GM12878 (cell line): ENCODE results near the gene HINFP. TPM values are rescaled to one million over a fixed set of nuclear protein-coding genes. Genes with fewer than 3 reads are reported as not detected.

Source experiments
- ATAC-seq: fragments of 200-7000 bp; cut with Tn5 transposase; 3 replicates; pipeline ENCODE4 v1.9.1; 2020; ENCODE audit warnings: mild to moderate bottlenecking, moderate library complexity
- BruUV-seq: library from RNA; stranded (reverse); fragments of 400-500 nt; replicated peaks from 2 replicates; lab custom pipeline; 2021; lab: Mats Ljungman, UMichigan
- CTCF ChIA-PET: fragments of 300-600 bp; sonication (Branson Sonifier 250); formaldehyde crosslinking; extraction: SDS; loops from one replicate; lab custom pipeline; 2021; ENCODE audit warnings: inconsistent platforms; lab: Yijun Ruan, JAX
- POLR2A ChIA-PET: fragments of 350-600 bp; formaldehyde crosslinking; extraction: SDS; loops from one replicate; lab custom pipeline; 2021; ENCODE audit warnings: inconsistent platforms; lab: Charles Lee
- RAD21 ChIA-PET: fragments of 300-600 bp; sonication (Branson Sonifier 250); formaldehyde crosslinking; loops from one replicate; lab custom pipeline; 2023; ENCODE audit warnings: antibody characterized with exemption; ENCODE audit not compliant: unreplicated experiment; lab: Charles Lee
- SMC1A ChIA-PET: fragments of 300-600 bp; sonication (Branson Sonifier 250); formaldehyde crosslinking; loops from one replicate; lab custom pipeline; 2023; ENCODE audit not compliant: unreplicated experiment, uncharacterized antibody; lab: Charles Lee
- DNase-seq: peaks from one replicate; pipeline ENCODE4 v3.0.0-alpha.2; 2011; ENCODE audit warnings: low read depth, low spot score
- FAIRE-seq: peaks from 3 replicates; lab custom pipeline; 2011; peaks lifted over from hg19 to GRCh38; lab: Jason Lieb, UNC
- H2AFZ ChIP-seq: 2 replicates; pipeline ENCODE4 v1.6.0; 2011; ENCODE audit warnings: low read depth, low read length, control low read depth; ENCODE audit not compliant: control insufficient read depth
- H3K27ac ChIP-seq: 2 replicates; pipeline ENCODE4 v1.5.1; 2011; ENCODE audit warnings: control low read depth; ENCODE audit not compliant: control insufficient read depth, insufficient read depth
- H3K27me3 ChIP-seq, 2 experiments: replicated peaks in 1 of 2; 2 replicates each; pipeline versions ENCODE4 v1.6.0 to v1.6.1; 2011; ENCODE audit warnings: low read length in 1 of 2; ENCODE audit not compliant: control insufficient read depth in 2 of 2, insufficient read depth in 2 of 2
- H3K36me3 ChIP-seq, 2 experiments: 2 replicates each; pipeline ENCODE4 v1.5.1; 2011; ENCODE audit warnings: low read length in 1 of 2; ENCODE audit not compliant: control insufficient read depth in 2 of 2, insufficient read depth in 2 of 2
- H3K4me1 ChIP-seq: 2 replicates; pipeline ENCODE4 v1.6.1; 2011; ENCODE audit warnings: mild to moderate bottlenecking, low read length, moderate library complexity, mixed read lengths; ENCODE audit not compliant: control insufficient read depth, insufficient read depth
- H3K4me2 ChIP-seq: 2 replicates; pipeline ENCODE4 v1.6.0; 2011; ENCODE audit warnings: control low read depth; ENCODE audit not compliant: control insufficient read depth, insufficient read depth
- H3K4me3 ChIP-seq: fragments of 200-600 bp; sonication (generic); 2 replicates; pipeline ENCODE4 v1.5.1; 2016
- H3K79me2 ChIP-seq: 2 replicates; pipeline ENCODE4 v1.6.0; 2011; ENCODE audit warnings: low read length; ENCODE audit not compliant: control insufficient read depth, insufficient read depth
- H3K9ac ChIP-seq: 2 replicates; pipeline ENCODE4 v1.8.0; 2011; ENCODE audit warnings: low read length, control low read depth, mixed read lengths; ENCODE audit not compliant: control insufficient read depth, insufficient read depth
- H3K9me3 ChIP-seq: replicated peaks from 3 replicates; pipeline ENCODE4 v1.5.1; 2011; ENCODE audit warnings: mild to moderate bottlenecking, low read length; ENCODE audit not compliant: control insufficient read depth, insufficient read depth
- H4K20me1 ChIP-seq: 2 replicates; pipeline ENCODE4 v1.6.0; 2011; ENCODE audit not compliant: control insufficient read depth, insufficient read depth
- BCLAF1 ChIP-seq: fragments of 450-650 bp; IDR thresholded peaks from 2 replicates; pipeline ENCODE4 v1.6.1; 2017; ENCODE audit warnings: antibody characterized with exemption, mild to moderate bottlenecking, moderate library complexity
- EED ChIP-seq: sonication (generic); IDR thresholded peaks from 2 replicates; pipeline ENCODE4 v1.6.1; 2016; ENCODE audit warnings: antibody characterized with exemption, low read depth
- NR2C1 ChIP-seq: fragments of 450-650 bp; IDR thresholded peaks from 2 replicates; pipeline ENCODE4 v1.6.1; 2017; ENCODE audit warnings: antibody characterized with exemption, mild to moderate bottlenecking, moderate library complexity
- RAD21 ChIP-seq: IDR thresholded peaks from 2 replicates; pipeline ENCODE4 v1.6.1; 2011; ENCODE audit warnings: mild to moderate bottlenecking, low read depth, low read length, moderate library complexity; ENCODE audit not compliant: insufficient read depth
- RUNX3 ChIP-seq: IDR thresholded peaks from 2 replicates; pipeline ENCODE4 v1.6.1; 2012; ENCODE audit warnings: low read length, inconsistent platforms
- SMC3 ChIP-seq: IDR thresholded peaks from 2 replicates; pipeline ENCODE4 v1.6.1; 2011; ENCODE audit warnings: low read length, improper control_type of control experiment, borderline replicate concordance
- USF1 ChIP-seq: IDR thresholded peaks from 2 replicates; pipeline ENCODE4 v1.6.1; 2011; ENCODE audit warnings: borderline replicate concordance, low read depth, mild to moderate bottlenecking, moderate library complexity, mixed read lengths, low read length; ENCODE audit not compliant: insufficient read depth; ENCODE audit errors: extremely low read length
- ZNF217 ChIP-seq: fragments of 450-650 bp; IDR thresholded peaks from 2 replicates; pipeline ENCODE4 v1.6.1; 2017; ENCODE audit warnings: antibody characterized with exemption, mild to moderate bottlenecking
- WGBS: methylation state at CpG from one replicate; pipeline ENCODE4 v1.1.6; 2016; ENCODE audit warnings: low lambda C conversion rate; ENCODE audit not compliant: insufficient replicate concordance, insufficient coverage; ENCODE audit errors: missing lambda C conversion rate; 5-methylcytosine and 5-hydroxymethylcytosine counted together
- in situ Hi-C: fragments of 300-500 bp; cut with MboI; formaldehyde crosslinking; loops from 9 replicates; pipeline ENCODE4 v1.14.3; 2018; ENCODE audit warnings: mixed read lengths
- intact Hi-C: fragments of 100-400 bp; cut with micrococcal nuclease; formaldehyde crosslinking; loops from one replicate; pipeline ENCODE4 v1.14.2; 2022; ENCODE audit not compliant: unreplicated experiment
- polyA plus RNA-seq, 11 experiments: library from polyadenylated mRNA; depleted of rRNA in 4 of 11; unstranded in 6 of 11; stranded (reverse) in 5 of 11; fragments of >200 nt; fragmentation: Nextera tagmentation in 4 of 11; fragmentation: Illumina TruSeq in 1 of 11; extraction: Ambion mirVana in 4 of 11; extraction: Trizol in 1 of 11; gene quantifications; 1 replicate in 1 of 11; 2 replicates in 10 of 11; pipeline versions ENCODE4 v1.2.1 to v1.2.3, GENCODE V29; 2011 to 2016; ENCODE audit warnings: inconsistent platforms in 2 of 11, missing spikeins in 2 of 11, low read depth in 1 of 11
- total RNA-seq, 4 experiments: library from RNA; depleted of rRNA in 3 of 4; stranded (reverse); fragments of >200 nt in 3 of 4; fragmentation: Illumina TruSeq in 1 of 4; extraction: Trizol in 1 of 4; gene quantifications; 2 replicates each; pipeline versions ENCODE4 v1.2.1 to v1.2.3, GENCODE V29; 2013 to 2021

Gene HINFP
- total and polyA plus RNA-seq, 10 of the 15 experiments (the other 5 are each of a cell fraction or from before 2014, with no cell fraction given), result 13.1 to 26.3 (median 18.6) TPM

DNA sequence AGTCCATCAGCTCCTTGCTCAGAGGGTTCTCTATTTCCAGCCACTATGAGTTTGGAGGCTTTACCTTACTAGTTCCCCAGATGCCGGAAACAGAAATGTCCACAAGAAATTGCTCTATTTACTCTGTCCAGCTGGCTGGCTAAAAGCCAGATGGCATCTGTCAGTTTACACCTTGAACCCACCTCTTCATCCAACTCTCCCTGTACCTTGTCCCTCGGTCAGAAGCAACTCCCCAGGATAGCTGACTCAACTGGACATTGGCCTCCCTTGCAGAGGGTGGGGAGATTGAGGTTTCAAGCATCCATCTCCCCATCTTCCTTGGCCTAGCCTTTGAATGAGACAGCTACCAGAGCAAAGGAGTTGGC lies 12.5 kb upstream of the HINFP start:
- WGBS, result 50% methylated on average over 2 of the region's 2 CpGs
- H3K79me2 ChIP-seq, result peaks cover 26% of the 10 kb centered on the region
- FAIRE-seq (no peak), ATAC-seq (no peak), DNase-seq (no peak)
- H4K20me1 ChIP-seq, result no peaks in the 10 kb centered on the region
- H3K4me3 ChIP-seq, result peak overlapping the region; percentile 96; the same call in 1 of the 2 replicates
- H2AFZ ChIP-seq, result peak overlapping the region; percentile 76; the same call in 1 of the 2 replicates
- no peak for TF ChIP-seq ZNF217
- TF ChIP-seq BCLAF1, result no peak
- TF ChIP-seq NR2C1, result no peak
- TF ChIP-seq USF1, result no peak
- no peak for TF ChIP-seq SMC3
- no peak for TF ChIP-seq EED
- TF ChIP-seq RUNX3, result no peak
- TF ChIP-seq RAD21, result no peak
- no peaks in the 10 kb centered on the region for H3K9me3 ChIP-seq
- ChIA-PET RAD21 (interaction anchor here (0.8 to 1.5 kb wide), 4 partner anchors 9 to 88 kb away, joined by 3 to 7 read pairs (median 4); partner anchors contain the start of genes HINFP and HMBS), SMC1A (interaction anchor here (0.7 to 2.6 kb wide), 7 partner anchors 10 to 216 kb away, joined by 3 to 32 read pairs (median 3); partner anchors contain the start of genes HINFP and VPS11), POLR2A (interaction anchor here (0.5 to 7.2 kb wide), 9 partner anchors 12 to 220 kb away, joined by 3 to 76 read pairs (median 4); partner anchors contain the start of genes CBL, HINFP, HMBS and VPS11), CTCF (interaction anchor here (0.8 to 1.9 kb wide), 12 partner anchors 9 to 215 kb away, joined by 3 to 10 read pairs (median 4); partner anchors contain the start of genes HINFP and TRAPPC4)
- peaks cover 17 to 19% of the 10 kb centered on the region in 2 experiments for H3K36me3 ChIP-seq
- peak overlapping the region; percentile 20 for H3K27ac ChIP-seq
- H3K4me1 ChIP-seq, result peaks cover 19% of the 10 kb centered on the region
- in situ Hi-C loops (no loop called here), intact Hi-C loops (loop anchor here (5.0 kb wide), 1 partner anchor 88 kb away; no protein-coding TSS in a partner anchor)
- peak overlapping the region; percentile 86 for H3K4me2 ChIP-seq
- H3K27me3 ChIP-seq, result no peaks in the 10 kb centered on the region
- BruUV-seq, result no TSS peak
- peak overlapping the region; percentile 82 for H3K9ac ChIP-seq
